OCI-LY1 (cell line): ENCODE results near the gene SPACA6.

ENCODE experiments used
- H2AFZ ChIP-seq: fragments of 200-600 bp; sonication (generic), shearing (Covaris generic); 2 replicates; pipeline ENCODE4 v1.6.0; 2014; ENCODE audit warnings: antibody characterized with exemption, mild to moderate bottlenecking, low read length
- H3F3A ChIP-seq: fragments of 200-600 bp; sonication (generic), shearing (Covaris generic); 2 replicates; pipeline ENCODE4 v1.6.0; 2014; ENCODE audit warnings: mild to moderate bottlenecking, antibody characterized with exemption, low read length, moderate library complexity; ENCODE audit not compliant: insufficient read depth
- H3K27ac ChIP-seq: fragments of 200-600 bp; sonication (generic); 2 replicates; pipeline ENCODE4 v1.5.1; 2014; ENCODE audit warnings: low read length, mixed run types, mild to moderate bottlenecking, low read depth; ENCODE audit not compliant: poor library complexity, severe bottlenecking
- H3K27me3 ChIP-seq: fragments of 200-600 bp; sonication (generic); 2 replicates; pipeline ENCODE4 v1.6.0; 2014; ENCODE audit warnings: antibody characterized with exemption, mild to moderate bottlenecking, low read length, moderate library complexity; ENCODE audit not compliant: insufficient read depth
- H3K36me3 ChIP-seq: fragments of 200-600 bp; sonication (generic); 2 replicates; pipeline ENCODE4 v1.6.1; 2014; ENCODE audit warnings: mild to moderate bottlenecking, antibody characterized with exemption, low read length, moderate library complexity, mixed read lengths; ENCODE audit not compliant: insufficient read depth
- H3K4me1 ChIP-seq: fragments of 200-600 bp; sonication (generic); 2 replicates; pipeline ENCODE4 v1.5.1; 2014; ENCODE audit warnings: mild to moderate bottlenecking, low read length, moderate library complexity; ENCODE audit not compliant: insufficient read depth, severe bottlenecking
- H3K4me2 ChIP-seq: fragments of 200-600 bp; sonication (generic), shearing (Covaris generic); 2 replicates; pipeline ENCODE4 v1.6.1; 2014; ENCODE audit warnings: low read length
- H3K4me3 ChIP-seq: fragments of 200-600 bp; sonication (generic); 2 replicates; pipeline ENCODE4 v1.5.1; 2014; ENCODE audit warnings: low read length, low read depth, mild to moderate bottlenecking, mixed read lengths; ENCODE audit not compliant: poor library complexity, severe bottlenecking
- H3K79me2 ChIP-seq: fragments of 200-600 bp; shearing (Covaris generic); 2 replicates; pipeline ENCODE4 v1.6.1; 2016; ENCODE audit warnings: mixed run types, low read length, mixed read lengths; ENCODE audit not compliant: insufficient read depth
- H3K9ac ChIP-seq: fragments of 200-600 bp; sonication (generic), shearing (Covaris generic); 2 replicates; pipeline ENCODE4 v1.6.1; 2014; ENCODE audit warnings: mild to moderate bottlenecking, low read length, mixed read lengths
- H3K9me2 ChIP-seq: fragments of 200-600 bp; sonication (generic), shearing (Covaris generic); 2 replicates; pipeline ENCODE4 v1.6.1; 2014; ENCODE audit warnings: low read depth, mild to moderate bottlenecking, low read length, mixed read lengths
- H3K9me3 ChIP-seq: fragments of 200-600 bp; shearing (Covaris generic); 2 replicates; pipeline ENCODE4 v1.6.1; 2014; ENCODE audit warnings: low read length, mixed read lengths
- H4K20me1 ChIP-seq: fragments of 200-600 bp; sonication (generic), shearing (Covaris generic); 2 replicates; pipeline ENCODE4 v1.6.0; 2016; ENCODE audit warnings: mild to moderate bottlenecking, low read length; ENCODE audit not compliant: insufficient read depth
- CTCF ChIP-seq: fragments of 200-600 bp; sonication (generic), shearing (Covaris generic); IDR thresholded peaks from 2 replicates; pipeline ENCODE4 v1.5.1; 2017; ENCODE audit warnings: mild to moderate bottlenecking, antibody characterized with exemption, low read length, moderate library complexity, mixed read lengths
- EZH2 ChIP-seq: fragments of 200-600 bp; sonication (generic), shearing (Covaris generic); IDR thresholded peaks from 2 replicates; pipeline ENCODE4 v1.8.0; 2017; ENCODE audit warnings: borderline replicate concordance, mixed run types, mild to moderate bottlenecking, antibody characterized with exemption, low read length, moderate library complexity, mixed read lengths

Gene SPACA6

DNA sequence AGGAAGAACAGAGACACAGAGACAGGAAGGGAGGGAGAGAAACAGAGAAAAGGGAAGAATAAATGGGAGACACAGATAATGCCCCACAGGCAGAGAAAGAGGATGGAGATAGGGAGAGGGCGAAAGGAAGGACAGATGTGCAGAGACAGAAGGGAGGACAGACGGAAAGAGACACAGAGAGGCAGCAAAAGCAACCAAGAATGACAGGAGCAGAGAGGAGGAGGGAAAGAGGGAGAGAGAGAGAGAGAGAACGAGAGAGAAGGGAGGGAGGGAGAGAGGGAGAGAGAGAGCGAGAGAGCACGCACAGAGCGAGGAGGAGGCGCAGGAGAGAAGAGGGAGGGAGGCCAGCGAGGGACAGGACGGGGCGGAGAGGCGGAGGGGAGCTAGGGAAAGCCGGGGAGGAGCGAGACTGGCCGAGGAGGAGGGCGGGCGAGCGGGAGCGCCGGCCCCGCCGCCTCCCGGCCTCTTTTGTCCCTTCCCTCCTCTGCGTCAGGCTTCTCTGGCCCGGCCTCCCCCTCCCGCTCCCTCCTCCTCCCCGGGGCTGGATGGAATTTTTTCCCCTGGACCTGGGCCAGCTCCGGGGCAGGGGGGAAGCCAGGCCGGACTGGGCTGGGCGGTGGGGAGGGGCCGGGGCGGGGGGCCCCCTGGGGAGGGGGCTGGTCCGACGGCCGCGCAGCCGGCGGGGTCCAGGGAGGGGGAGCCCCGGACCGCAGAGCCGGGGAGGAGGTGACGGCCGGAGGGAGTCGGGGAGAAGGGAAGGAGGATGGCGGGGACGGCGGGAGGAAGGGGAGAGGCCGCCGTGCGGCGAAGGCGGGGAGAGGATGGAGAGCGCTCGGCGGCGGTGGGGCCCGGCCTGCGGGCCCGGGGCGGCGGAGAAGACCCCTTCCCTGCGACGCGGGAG, 4.2 kb upstream of the SPACA6 start:
- no peak overlapping the region for H3K9ac ChIP-seq
- H3K27ac ChIP-seq, result no peak overlapping the region
- no peaks in the 10 kb centered on the region; the same call in 1 of the 2 replicates for H3K36me3 ChIP-seq
- no peaks in the 10 kb centered on the region for H3K27me3 ChIP-seq
- H3K79me2 ChIP-seq, result no peaks in the 10 kb centered on the region
- no peak for TF ChIP-seq EZH2
- no peak for TF ChIP-seq CTCF
- no peaks in the 10 kb centered on the region for H3F3A ChIP-seq
- H3K9me2 ChIP-seq, result no peaks in the 10 kb centered on the region
- H4K20me1 ChIP-seq, result no peaks in the 10 kb centered on the region
- H3K4me3 ChIP-seq, result peak overlapping the region; percentile 20
- no peak overlapping the region for H2AFZ ChIP-seq
- H3K4me2 ChIP-seq, result no peak overlapping the region
- H3K9me3 ChIP-seq, result no peaks in the 10 kb centered on the region
- H3K4me1 ChIP-seq, result peaks cover 17% of the 10 kb centered on the region

GRCh38 chr19:51689751-51690453, 3.2 kb upstream of the SPACA6 start:
- Histone ChIP-seq H3K4me2 (peak overlapping the region; percentile 78), H3F3A (no peaks in the 10 kb centered on the region), H3K79me2 (no peaks in the 10 kb centered on the region), H3K4me3 (peak overlapping the region; percentile 61), H4K20me1 (no peaks in the 10 kb centered on the region), H3K4me1 (peaks cover 17% of the 10 kb centered on the region), H2AFZ (no peak overlapping the region), H3K9ac (peak overlapping the region; percentile 49; the same call in 1 of the 2 replicates), H3K27me3 (no peaks in the 10 kb centered on the region), H3K9me3 (no peaks in the 10 kb centered on the region), H3K36me3 (no peaks in the 10 kb centered on the region), H3K27ac (no peak overlapping the region), H3K9me2 (no peaks in the 10 kb centered on the region)
- no peak for TF ChIP-seq CTCF
- TF ChIP-seq EZH2, result no peak

- no peak for TF ChIP-seq EZH2
- no peak for TF ChIP-seq CTCF
- Histone ChIP-seq H3K9me2 (no peaks in the 10 kb centered on the region), H3K4me1 (peaks cover 17% of the 10 kb centered on the region), H3K36me3 (no peaks in the 10 kb centered on the region), H3K9ac (peak overlapping the region; percentile 49; the same call in 1 of the 2 replicates), H3K27me3 (no peaks in the 10 kb centered on the region), H3K27ac (no peak overlapping the region), H3K4me2 (peak overlapping the region; percentile 78), H3K4me3 (peak overlapping the region; percentile 61), H3K79me2 (no peaks in the 10 kb centered on the region), H4K20me1 (no peaks in the 10 kb centered on the region), H2AFZ (peak overlapping the region; percentile 12; the same call in 1 of the 2 replicates), H3K9me3 (no peaks in the 10 kb centered on the region), H3F3A (no peaks in the 10 kb centered on the region)
Measured at GRCh38 chr19:51690454-51691073, 2.6 kb upstream of the SPACA6 start.
